CD4-positive, alpha-beta T cell treated with Interleukin-4 for 1 hour (primary cell): Measurements from ENCODE around the gene NUCB1.
A peak's percentile ranks its signal among the peaks of the same experiment; 100 is the strongest.
"Not testable (repeated sequence)": the region's sequence is repeated elsewhere in the genome, so short reads cannot be mapped to it uniquely, and the experiment has no call there.

ENCODE experiments used
- DNase-seq, 2 donors: peaks; one replicate each; pipeline ENCODE4 v3.0.0-alpha.2; 2020 to 2022

NUCB1 gene

DNA sequence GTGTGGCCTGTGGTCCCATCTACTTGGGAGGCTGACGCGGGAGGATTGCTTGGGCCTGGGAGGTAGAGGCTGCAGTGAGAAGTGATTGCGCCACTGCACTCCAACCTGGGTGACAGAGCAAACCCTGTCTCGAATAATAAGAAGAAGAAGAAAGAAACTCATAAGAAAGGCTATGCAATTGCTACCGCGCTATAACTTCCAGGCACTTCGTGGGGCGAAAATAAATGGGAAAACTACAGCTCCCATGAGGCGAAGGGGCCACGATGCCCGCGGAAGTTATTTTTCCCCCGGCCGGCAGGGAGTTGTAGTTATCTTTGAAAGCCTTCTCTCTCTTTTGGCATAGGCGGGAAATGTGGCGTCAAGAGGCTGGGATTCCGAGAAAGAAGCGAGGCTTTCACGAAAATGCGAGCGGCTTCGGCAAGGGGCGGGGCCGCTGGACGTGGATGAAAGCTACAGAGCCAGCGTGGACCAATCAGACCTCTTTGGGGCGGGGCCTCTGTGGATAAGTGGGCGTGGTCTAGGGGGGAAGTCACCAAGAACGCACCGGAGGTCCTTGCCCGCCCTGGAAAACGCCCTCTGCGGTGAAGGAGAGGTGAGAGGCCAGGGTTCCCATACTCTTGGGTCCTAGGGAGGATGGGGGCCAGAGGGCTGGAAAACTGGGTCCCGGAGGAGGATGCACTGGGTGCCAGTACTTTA, at the start of gene NUCB1:
NUCB1 (plus strand) TSS at position 532 of the 696 bp plus-strand sequence. CDS start 485 bp downstream, outside the sequence.
- DNase-seq = peak; percentile 98 to 99

DNA sequence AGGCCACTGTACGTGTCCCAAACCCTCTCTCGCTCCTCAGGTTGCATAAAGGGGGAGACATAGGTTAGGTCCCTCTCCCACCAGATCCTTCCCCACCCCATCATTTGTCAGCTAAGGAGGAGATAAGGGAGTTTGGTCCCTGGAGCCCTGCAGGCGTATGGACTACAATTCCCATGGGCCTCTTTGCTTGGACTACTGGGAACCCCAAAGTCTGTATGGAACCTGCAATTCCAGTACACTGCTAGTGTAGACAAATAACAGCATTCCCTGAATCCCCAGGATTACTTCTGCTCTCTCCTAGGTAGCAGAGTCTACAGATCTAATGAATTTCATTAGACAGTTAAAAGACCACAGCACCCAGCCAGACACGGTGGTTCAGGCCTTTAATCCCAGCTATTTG, 47.8 kb upstream of the NUCB1 start:
- DNase-seq = no peak

DNA sequence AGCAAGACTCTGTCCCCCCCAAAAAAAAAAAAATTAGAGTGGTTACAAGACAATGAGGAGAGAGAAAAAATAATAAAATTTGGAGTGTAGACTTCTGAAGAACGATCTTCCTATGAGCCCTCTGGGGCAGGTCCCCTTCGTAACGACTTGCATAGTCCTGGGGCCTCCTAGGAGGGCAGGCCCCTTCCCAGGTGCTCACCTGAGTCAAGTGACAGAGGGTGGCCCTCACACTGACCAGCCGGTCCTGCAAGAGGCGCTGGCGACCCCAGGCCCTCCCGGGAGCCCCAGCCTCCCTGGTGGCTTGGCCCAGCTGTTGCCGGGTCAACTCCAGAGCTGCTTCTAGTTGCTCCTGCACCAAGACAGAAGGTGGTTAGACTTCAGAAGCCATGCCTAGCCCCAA, 46.6 kb upstream of the NUCB1 start:
- DNase-seq = no peak

DNA sequence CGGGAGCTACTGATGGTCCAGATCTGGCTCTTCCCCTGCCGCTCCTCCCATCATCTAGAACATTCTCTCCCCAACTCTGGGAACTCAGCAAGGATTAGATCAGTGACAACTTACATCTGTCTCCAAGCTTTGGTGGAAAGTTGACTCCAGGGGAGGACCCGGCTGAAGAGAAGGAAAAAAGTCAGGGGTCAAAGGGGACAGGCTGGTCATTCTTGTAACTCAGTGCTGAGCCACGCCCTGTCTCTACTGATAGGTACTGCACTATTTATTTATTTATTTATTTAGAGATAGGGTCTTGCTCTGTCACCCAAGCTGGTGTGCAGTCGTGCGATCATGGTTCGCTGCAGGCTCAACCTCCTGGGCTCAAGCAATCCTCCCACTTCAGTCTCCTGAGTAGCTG, 46.0 kb upstream of the NUCB1 start:
- DNase-seq = no peak

DNA sequence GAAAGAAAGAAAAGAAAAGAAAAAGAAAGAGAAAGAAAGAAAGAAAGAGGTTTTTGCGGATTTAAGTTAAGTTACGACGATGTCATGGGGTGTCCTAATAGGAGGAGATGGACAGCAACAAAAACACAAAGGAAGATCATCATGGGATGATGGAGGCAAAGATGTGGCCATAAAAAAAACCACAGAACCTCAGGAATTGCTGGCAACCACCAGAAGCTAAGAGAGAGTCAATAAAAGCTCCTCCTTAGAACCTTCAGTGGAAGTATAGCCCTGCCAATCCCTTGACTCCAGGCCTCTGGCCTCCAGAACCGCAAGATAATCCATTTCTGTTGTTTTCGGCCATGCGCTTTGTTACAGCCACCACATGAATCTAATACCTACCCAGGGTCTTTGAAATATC, 43.2 kb upstream of the NUCB1 start:
- DNase-seq = no peak

DNA sequence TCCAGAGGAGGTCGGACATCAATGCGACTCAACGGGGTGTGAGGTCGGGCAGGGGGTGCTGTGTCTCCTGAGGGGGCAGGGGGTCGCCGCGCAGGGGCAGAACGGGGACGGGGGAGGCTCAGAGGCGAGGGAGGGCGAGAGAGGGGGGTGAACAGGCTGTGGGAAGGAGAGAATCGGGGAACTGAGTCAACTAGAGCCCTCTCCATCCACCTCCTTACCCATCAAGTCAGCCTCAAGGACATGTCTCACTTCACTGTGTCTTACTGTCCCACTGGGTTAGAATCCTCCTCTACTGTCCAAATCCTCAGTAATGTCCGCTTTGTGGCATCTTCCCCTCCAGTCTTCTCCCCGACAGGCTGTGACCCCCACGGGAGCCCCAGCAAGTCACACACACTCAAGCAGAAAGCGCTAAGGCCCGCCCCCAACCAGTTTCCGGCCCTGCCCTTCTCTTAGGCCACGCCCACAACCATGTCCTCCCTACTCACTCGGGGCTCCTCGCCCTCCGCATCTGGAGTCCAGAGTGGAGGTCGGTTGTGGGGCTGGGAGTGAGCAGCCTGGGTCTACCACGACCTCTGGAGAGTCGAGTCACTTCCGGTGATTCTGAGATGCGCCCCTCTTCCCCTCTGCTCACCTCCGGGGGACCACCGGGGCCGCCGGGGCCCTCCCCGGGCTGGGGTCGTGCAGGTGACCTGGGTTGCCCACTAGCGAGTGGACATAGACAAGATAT, 41.0 kb upstream of the NUCB1 start:
- peak; percentile 89 to 90 for DNase-seq

DNA sequence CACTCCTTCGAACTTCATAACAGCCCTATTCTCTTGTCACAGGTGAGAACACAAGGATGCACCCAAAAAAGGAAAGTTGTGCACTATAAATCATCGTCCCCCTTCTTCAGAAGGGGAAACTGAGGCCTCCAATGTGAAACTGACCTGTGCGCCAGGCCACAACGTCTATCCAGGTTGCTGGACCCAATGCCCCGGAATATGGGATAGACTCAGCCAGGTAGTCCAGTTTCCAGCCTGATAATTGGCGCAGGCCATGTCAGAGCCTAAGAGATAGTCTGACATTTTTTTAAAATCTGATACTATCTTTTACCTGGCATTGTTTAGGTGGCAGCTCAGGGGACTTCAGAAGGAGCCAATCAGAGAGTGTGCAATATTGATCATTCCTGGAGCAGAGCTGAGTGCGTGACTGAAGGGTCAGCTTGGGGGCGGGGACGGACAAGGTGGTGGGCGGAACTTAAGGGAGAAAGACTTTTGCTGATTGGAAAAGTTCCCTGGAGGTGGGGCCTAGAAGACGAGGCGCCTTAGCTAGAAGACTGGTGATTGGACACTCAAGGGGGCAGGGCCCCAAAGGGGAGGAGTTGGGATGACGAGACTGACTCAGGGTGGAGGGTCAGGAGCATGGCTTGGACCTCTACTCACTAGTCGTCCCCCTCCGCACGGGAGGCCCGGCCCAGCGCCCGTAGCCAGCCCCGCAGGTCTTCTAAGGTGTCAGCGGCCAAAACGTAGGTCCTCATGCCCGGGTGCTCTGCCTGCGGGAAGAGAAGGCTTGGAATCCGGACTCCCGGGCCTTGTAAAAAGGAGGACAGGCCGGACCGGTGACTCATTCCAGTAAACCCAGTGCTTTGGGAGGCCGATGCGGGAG, 40.2 kb upstream of the NUCB1 start:
- peak; percentile 26 to 57 for DNase-seq

DNA sequence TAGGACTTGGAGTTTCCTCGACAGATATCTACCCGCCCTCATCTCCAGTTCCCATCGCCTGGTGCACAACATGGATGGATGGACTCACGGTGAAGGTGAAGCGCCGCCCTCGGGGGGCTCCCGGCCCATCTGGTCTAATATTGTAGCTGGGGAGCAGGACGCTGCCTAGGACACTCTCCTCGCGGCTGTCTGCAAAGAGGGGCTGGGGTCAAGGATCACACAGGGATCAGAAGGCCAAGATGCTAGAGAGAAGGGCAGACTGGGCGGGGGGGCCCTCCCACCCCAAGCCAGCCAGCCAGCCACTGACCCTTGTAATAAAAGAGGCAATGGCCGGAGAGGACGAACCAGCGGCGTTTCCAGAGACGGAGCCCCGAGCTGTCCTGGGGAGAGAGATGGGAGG, 38.8 kb upstream of the NUCB1 start:
- no peak for DNase-seq

DNA sequence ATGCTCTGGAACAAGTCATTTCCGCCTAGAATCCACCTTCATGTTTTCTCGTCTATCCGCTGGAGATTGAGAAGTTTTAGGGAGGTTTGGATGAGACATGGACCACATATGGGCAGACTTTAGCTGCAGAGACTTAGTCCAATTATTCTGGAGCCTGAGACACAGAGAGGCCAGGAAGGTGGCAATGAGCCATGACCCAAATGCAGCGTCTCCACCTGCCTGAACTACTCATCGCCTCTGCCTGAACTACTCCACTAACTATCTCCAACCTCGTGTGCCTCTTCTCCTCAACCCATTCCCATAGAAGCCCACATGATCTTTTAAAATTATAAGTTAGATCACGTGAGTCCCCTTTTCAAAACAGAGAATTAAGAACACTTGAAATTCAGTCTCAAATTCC, 37.3 kb upstream of the NUCB1 start:
- DNase-seq = no peak

DNA sequence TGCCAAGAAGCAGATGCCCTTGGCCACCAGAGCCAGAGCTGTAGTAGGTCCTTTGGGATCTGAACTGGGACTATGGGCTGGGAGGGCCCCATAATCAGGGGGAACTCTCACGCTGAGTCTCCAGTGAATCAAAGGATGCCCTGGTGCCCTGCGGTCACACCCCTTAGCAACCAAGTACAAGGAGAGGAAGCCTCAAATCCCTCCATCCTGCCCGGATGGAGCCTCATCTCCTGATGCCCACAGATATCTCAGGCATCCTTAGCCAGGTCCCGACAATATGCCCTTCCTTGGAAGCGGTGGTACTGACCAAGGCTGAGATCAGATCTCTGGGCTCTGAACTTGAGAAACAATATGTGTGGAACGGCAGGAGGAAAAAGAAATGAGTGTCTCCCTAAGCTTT, 33.4 kb upstream of the NUCB1 start:
- no peak for DNase-seq

DNA sequence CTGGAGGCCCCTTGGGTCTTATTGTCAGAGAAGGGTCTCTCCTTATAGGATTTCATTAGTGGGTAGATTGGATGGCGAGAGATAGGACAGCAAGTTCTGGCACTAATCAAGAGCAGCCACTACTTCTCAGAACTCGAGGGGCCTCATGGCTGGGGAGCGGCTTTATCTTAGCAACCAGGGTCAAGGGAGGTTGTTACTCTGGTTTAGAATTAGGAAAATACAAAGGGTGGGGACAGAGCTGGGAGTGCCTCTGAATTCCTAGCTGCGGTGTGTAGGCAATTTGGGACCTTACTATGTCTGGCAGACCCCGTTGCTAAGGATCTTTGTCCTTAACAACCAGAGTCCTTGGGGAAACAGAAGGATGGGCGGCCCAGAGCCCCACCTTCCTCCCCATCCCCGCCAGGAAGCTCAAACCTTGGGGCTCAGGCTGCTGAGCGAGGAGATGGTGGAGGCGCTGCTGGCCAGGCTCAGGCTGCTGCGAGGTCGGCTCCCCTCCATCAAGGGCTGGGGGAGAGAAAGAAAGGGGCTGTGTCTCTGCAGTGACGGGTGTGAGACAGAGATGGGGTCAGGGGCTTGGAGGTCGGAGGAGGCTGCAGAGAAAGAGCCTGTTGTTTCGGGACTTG, 32.9 kb upstream of the NUCB1 start:
- no peak for DNase-seq

DNA sequence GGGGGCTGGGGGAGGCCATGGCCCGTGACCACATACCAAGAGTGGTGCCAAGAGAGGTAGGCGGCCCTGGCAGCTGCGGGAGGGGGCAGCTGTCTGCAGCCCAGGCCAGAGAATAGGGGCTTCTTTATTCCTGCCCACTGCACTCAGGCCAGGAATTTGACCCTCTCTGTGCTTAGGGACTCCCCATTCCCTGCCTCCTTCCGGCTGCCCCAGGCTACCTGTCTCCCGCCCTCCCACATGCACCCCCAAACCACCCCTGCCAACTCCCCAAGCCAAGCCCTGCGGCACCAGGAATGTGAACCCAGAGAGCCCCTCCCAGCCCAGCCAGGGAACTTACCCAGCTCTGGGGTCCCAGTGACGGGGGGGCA, 32.4 kb upstream of the NUCB1 start:
- DNase-seq = no peak

DNA sequence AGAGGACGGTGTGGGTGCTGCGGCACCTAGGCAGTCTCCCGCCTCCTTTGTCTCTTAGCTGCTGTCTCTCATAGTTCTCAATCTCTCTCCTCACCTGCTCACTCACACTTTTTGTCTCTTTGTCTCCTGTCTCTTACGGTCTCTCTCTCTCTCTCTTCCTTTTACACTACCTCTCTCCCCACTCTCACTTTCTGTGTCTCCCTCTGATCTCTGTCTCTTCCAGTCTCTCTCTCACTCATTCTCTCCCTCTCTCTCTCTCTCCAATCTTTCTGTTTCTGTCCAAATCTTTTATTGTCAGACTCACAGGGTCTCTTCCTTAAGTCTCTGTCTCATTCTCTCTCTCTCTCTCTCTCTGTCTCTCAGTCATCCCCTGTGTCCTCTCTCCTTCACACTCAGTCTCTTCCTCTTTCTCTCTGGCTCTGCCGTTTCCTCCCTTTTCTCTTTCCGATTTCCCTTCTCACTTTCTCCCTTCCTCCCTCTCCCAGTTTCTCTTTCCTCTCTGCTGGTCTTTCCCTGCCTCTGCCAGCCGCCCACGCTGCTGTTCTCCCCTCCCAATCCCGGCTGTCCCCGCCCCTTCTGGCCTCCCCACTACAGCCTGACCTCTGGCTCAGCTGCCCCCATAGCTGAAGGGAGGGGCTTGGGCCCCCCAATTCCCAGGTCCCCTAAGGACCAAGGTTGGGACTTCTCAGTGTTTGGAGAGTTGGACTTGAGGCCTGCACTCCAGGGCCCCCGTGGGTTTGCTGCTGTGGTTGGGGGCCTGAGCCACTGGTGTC, 31.8 kb upstream of the NUCB1 start, which contains the start of gene PLEKHA4:
PLEKHA4 (minus strand) TSS at position 504 of the 773 bp plus-strand sequence. CDS start 997 bp downstream, outside the sequence.
- no peak for DNase-seq

DNA sequence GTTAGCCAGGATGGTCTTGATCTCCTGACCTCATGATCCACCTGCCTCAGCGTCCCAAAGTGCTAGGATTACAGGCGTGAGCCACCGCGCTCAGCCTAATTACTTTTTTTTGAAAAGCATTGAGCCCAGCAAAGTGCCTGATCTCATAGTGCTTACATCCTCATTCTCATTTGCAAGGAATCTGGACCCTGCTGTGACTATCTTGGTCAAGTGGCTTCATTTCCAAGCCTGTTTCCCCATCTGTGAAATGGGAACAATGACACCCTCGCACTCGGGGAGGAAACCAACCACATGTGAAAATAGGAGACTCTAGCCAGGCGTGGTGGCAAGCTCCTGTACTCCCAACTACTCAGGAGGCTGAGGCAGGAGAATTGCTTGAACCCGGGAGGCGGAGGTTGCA, 30.1 kb upstream of the NUCB1 start:
- DNase-seq = no peak

DNA sequence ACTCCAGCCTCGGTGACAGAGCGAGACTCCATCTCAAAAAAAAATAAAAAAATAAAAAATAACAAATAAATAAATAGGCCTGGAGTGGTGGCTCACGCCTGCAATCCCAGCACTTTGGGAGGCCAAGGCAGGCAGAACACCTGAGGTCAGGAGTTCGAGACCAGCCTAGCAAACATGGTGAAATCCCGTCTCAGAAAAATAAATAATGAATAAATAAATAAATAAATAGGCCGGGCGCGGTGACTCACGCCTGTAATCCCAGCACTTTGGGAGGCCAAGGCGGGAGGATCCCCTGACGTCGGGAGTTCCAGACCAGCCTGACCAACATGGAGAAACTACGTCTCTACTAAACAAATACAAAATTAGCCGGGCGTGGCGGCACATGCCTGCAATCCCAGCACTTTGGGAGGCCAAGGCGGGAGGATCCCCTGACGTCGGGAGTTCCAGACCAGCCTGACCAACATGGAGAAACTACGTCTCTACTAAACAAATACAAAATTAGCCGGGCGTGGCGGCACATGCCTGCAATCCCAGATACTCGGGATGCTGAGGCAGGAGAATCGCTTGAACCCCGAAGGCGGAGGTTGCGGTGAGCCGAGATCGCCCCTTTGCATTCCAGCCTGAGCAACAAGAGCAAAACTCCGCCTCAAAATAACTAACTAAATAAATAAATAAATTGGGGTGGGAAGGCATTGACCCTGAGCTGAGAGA, 28.5 kb upstream of the NUCB1 start:
- DNase-seq = not testable (repeated sequence)

DNA sequence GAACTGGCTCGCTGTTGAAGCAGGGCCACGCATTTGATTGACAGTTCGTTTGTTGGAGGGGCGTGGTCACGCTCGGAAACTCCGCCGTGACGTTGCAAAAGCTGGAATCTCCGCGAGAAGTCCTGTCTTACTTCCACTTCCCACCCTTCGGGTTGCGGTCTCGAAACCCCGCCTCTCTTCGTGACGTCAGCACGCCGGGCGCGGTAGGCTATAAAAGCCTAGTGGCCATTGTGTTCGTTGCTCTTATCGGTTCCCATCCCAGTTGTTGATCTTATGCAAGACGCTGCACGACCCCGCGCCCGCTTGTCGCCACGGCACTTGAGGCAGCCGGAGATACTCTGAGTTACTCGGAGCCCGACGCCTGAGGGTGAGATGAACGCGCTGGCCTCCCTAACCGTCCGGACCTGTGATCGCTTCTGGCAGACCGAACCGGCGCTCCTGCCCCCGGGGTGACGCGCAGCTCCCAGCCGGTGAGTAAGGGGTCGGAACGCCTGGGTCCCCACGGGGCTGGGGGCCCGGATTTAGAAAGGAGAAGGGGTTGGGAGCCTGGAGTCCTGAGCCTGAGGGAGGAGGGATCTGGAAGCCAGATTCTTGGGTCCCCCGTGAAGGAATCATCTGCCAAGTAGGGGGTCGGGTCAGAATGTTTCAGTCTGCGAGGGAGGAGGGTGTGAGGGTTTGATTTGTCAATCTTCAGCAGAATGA, 27.8 kb upstream of the NUCB1 start, which contains the start of gene PPP1R15A:
PPP1R15A (plus strand) TSS at position 240 of the 702 bp plus-strand sequence. CDS start 813 bp downstream, outside the sequence.
- peak; percentile 99 to 100 for DNase-seq

DNA sequence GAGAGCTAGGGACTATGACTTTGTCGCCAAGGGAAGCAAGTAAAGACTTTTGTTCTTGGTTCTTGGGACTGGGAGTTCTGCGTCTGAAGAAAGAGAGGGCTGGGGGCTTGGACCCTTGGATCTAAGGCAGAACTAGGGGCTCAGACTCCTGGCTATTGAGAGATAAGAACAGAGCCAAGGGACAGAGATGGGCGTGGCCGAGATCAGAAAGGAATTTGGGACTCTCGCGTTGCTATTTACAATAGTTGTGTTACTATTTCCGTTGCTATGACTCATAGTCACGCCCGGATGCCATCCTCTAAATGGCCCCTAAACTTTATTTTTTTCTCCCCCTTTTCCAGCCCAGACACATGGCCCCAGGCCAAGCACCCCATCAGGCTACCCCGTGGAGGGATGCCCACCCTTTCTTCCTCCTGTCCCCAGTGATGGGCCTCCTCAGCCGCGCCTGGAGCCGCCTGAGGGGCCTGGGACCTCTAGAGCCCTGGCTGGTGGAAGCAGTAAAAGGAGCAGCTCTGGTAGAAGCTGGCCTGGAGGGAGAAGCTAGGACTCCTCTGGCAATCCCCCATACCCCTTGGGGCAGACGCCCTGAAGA, 27.1 kb upstream of the NUCB1 start:
- DNase-seq = peak; percentile 90

DNA sequence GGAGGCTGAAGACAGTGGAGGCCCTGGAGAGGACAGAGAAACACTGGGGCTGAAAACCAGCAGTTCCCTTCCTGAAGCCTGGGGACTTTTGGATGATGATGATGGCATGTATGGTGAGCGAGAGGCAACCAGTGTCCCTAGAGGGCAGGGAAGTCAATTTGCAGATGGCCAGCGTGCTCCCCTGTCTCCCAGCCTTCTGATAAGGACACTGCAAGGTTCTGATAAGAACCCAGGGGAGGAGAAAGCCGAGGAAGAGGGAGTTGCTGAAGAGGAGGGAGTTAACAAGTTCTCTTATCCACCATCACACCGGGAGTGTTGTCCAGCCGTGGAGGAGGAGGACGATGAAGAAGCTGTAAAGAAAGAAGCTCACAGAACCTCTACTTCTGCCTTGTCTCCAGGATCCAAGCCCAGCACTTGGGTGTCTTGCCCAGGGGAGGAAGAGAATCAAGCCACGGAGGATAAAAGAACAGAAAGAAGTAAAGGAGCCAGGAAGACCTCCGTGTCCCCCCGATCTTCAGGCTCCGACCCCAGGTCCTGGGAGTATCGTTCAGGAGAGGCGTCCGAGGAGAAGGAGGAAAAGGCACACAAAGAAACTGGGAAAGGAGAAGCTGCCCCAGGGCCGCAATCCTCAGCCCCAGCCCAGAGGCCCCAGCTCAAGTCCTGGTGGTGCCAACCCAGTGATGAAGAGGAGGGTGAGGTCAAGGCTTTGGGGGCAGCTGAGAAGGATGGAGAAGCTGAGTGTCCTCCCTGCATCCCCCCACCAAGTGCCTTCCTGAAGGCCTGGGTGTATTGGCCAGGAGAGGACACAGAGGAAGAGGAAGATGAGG, 26.4 kb upstream of the NUCB1 start:
- peak; percentile 25 to 39 for DNase-seq
